Naive thymus-derived CD8-positive, alpha-beta T cell (primary cell): ENCODE results near the gene LRRTM3. TPM values are rescaled to one million over a fixed set of nuclear protein-coding genes. Genes with fewer than 3 reads are reported as not detected.

Source experiments
- ATAC-seq, 2 donors: fragments of 150-1000 bp; cut with Tn5 transposase in 1 of 2; sonication (Bioruptor Pico), chemical (Tn5 transposase) in 1 of 2; 1 replicate in 1 of 2; 2 replicates in 1 of 2; pipeline ENCODE4 v1.10.0; 2021; ENCODE audit warnings: mild to moderate bottlenecking in 2 of 2, moderate library complexity in 2 of 2
- POLR2A ChIA-PET: fragments of 350-600 bp; sonication (Branson Sonifier 250); formaldehyde crosslinking; loops from one replicate; lab custom pipeline; 2021; ENCODE audit warnings: antibody characterized with exemption; lab: Charles Lee
- DNase-seq, 10 donors: peaks; one replicate each; pipeline versions ENCODE4 v3.0.0 to v3.0.0-alpha.2; 2020 to 2022
- H3K27ac Mint-ChIP-seq, 10 donors: one replicate each; pipeline ENCODE4 v1.8.0; 2020 to 2022; ENCODE audit warnings: mild to moderate bottlenecking in 10 of 10, mixed read lengths in 10 of 10, moderate library complexity in 4 of 10, inconsistent platforms in 1 of 10
- H3K27me3 Mint-ChIP-seq, 5 donors: one replicate each; pipeline ENCODE4 v1.8.0; 2021 to 2022; ENCODE audit warnings: mixed read lengths in 5 of 5
- H3K36me3 Mint-ChIP-seq, 3 donors: one replicate each; pipeline ENCODE4 v1.8.0; 2020 to 2022; ENCODE audit warnings: mixed read lengths in 3 of 3, mild to moderate bottlenecking in 2 of 3, inconsistent platforms in 1 of 3
- H3K4me1 Mint-ChIP-seq, 4 donors: one replicate each; pipeline ENCODE4 v1.8.0; 2021 to 2022; ENCODE audit warnings: mixed read lengths in 4 of 4
- H3K4me3 Mint-ChIP-seq, 10 donors: one replicate each; pipeline ENCODE4 v1.8.0; 2020 to 2022; ENCODE audit warnings: mild to moderate bottlenecking in 10 of 10, mixed read lengths in 10 of 10, moderate library complexity in 6 of 10, inconsistent platforms in 1 of 10
- H3K9me3 Mint-ChIP-seq, 9 donors: one replicate each; pipeline ENCODE4 v1.8.0; 2020 to 2022; ENCODE audit warnings: mixed read lengths in 9 of 9, mild to moderate bottlenecking in 3 of 9, inconsistent platforms in 1 of 9, moderate library complexity in 1 of 9
- polyA plus RNA-seq, 3 donors: library from polyadenylated mRNA; unstranded; fragments of 300-500 nt; fragmentation: Illumina TruSeq; gene quantifications; one replicate each; pipeline ENCODE4 v1.2.3, GENCODE V29; 2021
- total RNA-seq, 8 experiments: library from RNA in 2 of 8; stranded (reverse) in 2 of 8; gene quantifications; one replicate each; pipeline ENCODE4 v1.2.3 and lab custom pipeline; 2021 to 2026

Gene LRRTM3
- total and polyA plus RNA-seq, 5 experiments from 2014 or later: not detected

DNA sequence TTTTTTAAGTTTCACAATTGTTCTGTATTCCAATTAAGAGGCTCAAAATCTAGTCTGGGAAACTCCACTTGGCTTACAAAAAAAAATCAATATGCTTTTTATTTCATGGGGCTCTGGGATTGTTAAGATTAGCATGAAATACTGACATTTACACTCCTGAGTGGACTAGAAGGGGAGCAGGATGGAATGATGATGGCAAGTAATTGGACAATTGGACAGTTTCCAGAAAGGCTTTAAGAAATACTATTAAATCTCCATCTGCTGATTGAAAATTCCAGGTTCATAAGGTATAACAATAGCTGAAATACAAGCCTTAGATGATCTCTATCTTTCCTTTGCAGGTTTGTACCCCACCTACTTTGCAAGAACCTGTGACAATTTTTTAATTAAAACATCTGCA, 184.4 kb downstream of the LRRTM3 start:
- Mint-ChIP-seq H3K36me3 (no peaks in the 10 kb centered on the region), H3K27me3 (no peaks in the 10 kb centered on the region), H3K9me3 (no peaks in the 10 kb centered on the region), H3K4me1 (no peaks in the 10 kb centered on the region), H3K4me3 (no peak overlapping the region), H3K27ac (no peak overlapping the region)
- POLR2A ChIA-PET: no interaction called here
- no peak for DNase-seq
- ATAC-seq: no peak

DNA sequence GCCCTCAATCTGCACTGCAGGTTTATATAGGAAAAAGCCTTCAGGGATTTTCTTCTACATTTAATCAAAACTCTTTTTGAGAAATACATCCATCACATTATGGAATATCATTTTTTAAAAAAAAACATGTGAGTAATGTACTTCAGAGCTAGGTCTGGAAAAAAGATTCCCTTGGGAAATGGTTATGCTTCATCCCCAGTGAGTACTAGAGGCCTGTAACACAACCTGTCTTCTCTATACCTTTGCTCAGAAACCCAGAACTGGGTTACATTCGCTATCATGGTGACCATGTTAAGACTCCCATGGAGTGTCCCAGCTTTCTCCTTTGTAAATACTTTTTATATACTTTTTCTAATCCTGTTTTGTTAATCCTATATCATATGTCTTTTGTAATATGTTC, 186.9 kb downstream of the LRRTM3 start:
- Mint-ChIP-seq H3K4me1 (no peaks in the 10 kb centered on the region), H3K9me3 (no peaks in the 10 kb centered on the region), H3K4me3 (no peak overlapping the region), H3K27me3 (no peaks in the 10 kb centered on the region), H3K27ac (no peak overlapping the region), H3K36me3 (no peaks in the 10 kb centered on the region)
- POLR2A ChIA-PET: no interaction called here
- no peak for DNase-seq
- no peak for ATAC-seq

DNA sequence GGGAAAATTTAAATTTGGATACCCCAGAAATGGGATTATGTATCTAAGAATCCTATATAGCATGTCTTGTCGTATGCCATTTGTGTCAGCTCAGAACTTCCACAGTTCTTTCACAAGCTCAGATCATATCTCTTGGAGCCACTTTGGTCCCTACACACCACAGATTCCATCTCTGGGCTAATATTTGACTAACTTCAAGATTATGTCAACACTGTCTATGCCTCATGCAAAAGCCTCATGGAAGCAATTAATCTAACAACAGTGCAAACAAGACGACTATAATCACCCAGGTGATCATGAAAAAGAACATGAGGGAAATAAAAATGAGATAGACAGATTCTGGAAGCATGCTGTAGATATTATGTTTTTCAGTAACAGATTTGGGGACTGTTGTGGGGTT, 189.1 kb downstream of the LRRTM3 start:
- Mint-ChIP-seq H3K9me3 (no peaks in the 10 kb centered on the region), H3K4me1 (no peaks in the 10 kb centered on the region), H3K36me3 (no peaks in the 10 kb centered on the region), H3K27ac (no peak overlapping the region), H3K27me3 (no peaks in the 10 kb centered on the region), H3K4me3 (no peak overlapping the region)
- DNase-seq (no peak), ATAC-seq (no peak)
- POLR2A ChIA-PET: no interaction called here

DNA sequence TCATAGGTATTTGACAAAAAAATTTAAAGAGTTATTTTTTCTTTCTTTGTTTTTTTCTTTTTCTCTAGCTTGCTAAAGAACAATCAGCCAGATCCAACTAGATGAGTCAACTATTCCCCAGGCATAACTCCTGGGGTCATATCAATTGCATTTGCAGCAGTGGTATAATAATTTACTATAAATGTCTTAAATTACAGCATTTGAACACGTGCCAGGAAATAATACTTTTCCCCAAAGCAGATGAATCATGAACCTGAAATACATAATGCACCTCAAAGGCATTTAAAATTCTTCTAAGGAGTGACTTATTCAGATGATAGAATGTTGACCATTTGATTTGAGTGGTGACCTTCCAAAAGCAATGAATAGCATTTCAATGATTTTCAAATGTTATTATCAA, 190.1 kb downstream of the LRRTM3 start:
- no peak for ATAC-seq
- Mint-ChIP-seq H3K27me3 (no peaks in the 10 kb centered on the region), H3K36me3 (no peaks in the 10 kb centered on the region), H3K4me3 (no peak overlapping the region), H3K4me1 (no peaks in the 10 kb centered on the region), H3K9me3 (no peaks in the 10 kb centered on the region), H3K27ac (no peak overlapping the region)
- DNase-seq: no peak
- POLR2A ChIA-PET: no interaction called here

DNA sequence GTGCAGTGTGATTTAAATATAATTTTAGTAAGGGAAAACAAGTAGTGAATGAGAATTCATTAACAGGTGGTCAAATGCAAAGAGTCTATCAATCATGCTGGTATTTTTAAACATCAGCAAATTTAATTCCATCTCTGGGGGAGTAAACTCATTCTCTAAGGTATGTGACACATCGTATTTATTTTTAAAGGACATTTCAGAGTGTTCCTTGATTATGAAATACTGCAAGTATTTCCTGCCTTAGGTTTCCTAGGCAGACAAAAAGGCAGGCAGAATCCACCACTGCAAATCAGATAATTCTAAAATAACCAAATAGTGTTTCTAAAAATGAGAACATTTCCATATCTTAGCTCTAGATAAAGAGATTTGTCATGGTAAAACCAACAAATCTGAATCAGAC, 193.8 kb downstream of the LRRTM3 start:
- POLR2A ChIA-PET: no interaction called here

DNA sequence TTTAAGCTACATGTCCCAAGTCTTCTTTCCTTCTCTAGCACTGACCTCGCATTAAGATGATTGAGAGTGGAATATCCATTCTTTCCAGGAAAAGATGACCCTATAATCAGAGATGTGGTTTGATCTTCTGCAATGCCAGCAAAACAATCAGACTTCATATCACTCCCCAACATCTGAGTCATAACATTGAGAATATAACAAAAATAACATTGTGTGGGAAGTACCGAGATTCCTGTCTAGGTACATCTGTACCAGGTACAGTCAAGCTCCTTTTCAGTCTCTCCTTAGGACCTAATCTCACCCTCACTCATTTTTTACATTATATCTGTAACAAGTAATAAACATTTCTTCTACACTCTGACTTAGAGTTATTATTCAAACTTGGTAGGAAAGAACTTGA, 201.6 kb downstream of the LRRTM3 start:
- no peaks in the 10 kb centered on the region for H3K4me1 Mint-ChIP-seq
- peaks cover 0 to 4% (median 0%) of the 10 kb centered on the region in 9 donors for H3K9me3 Mint-ChIP-seq
- H3K27me3 Mint-ChIP-seq: no peaks in the 10 kb centered on the region
- POLR2A ChIA-PET: no interaction called here
- ATAC-seq (no peak), DNase-seq (no peak)
- no peak overlapping the region for H3K27ac Mint-ChIP-seq
- H3K36me3 Mint-ChIP-seq: no peaks in the 10 kb centered on the region
- no peak overlapping the region for H3K4me3 Mint-ChIP-seq

More for the DNA sequence above, 193.8 kb downstream of the LRRTM3 start:
- Mint-ChIP-seq H3K9me3 (peaks cover 0 to 2% (median 0%) of the 10 kb centered on the region in 9 donors), H3K27me3 (no peaks in the 10 kb centered on the region), H3K27ac (no peak overlapping the region), H3K36me3 (no peaks in the 10 kb centered on the region), H3K4me1 (no peaks in the 10 kb centered on the region), H3K4me3 (no peak overlapping the region)
- DNase-seq (no peak), ATAC-seq (no peak)

DNA sequence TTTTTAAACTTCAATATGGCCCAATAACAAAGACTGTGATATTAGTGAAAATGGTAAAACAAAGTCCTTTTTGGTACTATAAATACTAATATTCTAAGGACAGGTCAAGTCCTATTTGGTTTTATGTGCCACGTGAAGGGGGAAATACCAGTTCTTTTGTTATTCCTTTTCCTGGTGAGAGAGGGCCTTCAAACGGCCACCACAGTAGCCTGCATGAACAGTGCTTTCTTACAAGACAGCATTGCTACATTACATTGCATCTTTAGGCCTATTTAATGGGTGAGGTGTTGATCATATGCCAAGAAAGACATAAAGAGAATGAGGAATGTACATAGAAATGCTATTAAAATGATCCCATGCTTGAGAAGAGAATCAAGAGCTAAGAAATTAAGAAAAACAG, 214.8 kb downstream of the LRRTM3 start:
- POLR2A ChIA-PET: no interaction called here
- ATAC-seq (no peak), DNase-seq (no peak)
- Mint-ChIP-seq H3K36me3 (no peaks in the 10 kb centered on the region), H3K27me3 (peaks cover 0 to 2% (median 0%) of the 10 kb centered on the region in 5 donors), H3K27ac (no peak overlapping the region), H3K9me3 (peaks cover 0 to 5% (median 0%) of the 10 kb centered on the region in 9 donors), H3K4me1 (no peaks in the 10 kb centered on the region), H3K4me3 (no peak overlapping the region)

DNA sequence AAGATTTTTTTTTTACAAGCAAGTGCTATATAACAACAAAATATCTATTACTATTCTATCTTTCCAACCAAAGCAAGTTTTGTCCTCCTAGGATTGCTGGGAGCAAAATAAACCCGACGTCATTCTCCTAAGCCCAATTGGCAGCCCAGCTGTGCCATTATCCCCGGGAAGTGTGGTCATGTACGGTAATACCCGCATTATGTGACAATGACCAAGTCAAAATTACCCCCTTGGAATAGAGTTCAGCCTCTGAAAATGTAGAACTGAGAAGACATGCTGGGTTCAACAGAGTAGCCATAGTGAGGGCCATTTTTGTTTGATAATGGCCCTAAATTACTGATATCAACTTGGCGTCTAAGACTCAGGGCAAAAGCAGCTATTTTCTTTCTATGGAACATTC, 215.5 kb downstream of the LRRTM3 start:
- DNase-seq: no peak
- H3K36me3 Mint-ChIP-seq: no peaks in the 10 kb centered on the region
- POLR2A ChIA-PET: no interaction called here

DNA sequence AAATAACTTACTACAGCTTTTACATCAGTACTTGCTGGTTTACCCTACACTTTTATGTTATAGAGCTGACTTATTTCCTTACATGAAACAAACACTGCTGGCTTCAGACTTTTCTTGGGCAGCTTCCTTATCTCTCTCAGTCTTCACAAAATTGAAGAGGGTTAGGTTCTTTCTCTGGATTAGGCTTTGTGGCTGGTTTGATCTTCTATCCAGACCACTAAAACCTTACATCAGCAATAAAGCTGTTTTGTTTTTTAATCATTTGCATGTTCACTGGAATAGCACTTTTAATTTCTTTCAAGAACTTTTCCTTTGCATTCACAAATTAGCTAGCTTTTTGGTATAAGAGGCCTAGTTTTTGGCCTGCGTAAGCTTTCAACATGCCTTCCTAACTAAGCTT, 218.7 kb downstream of the LRRTM3 start:
- DNase-seq (no peak), ATAC-seq (no peak)
- Mint-ChIP-seq H3K27ac (no peak overlapping the region), H3K4me3 (no peak overlapping the region), H3K27me3 (peaks cover 0 to 2% (median 0%) of the 10 kb centered on the region in 5 donors), H3K9me3 (peaks cover 0 to 7% (median 0%) of the 10 kb centered on the region in 9 donors), H3K4me1 (no peaks in the 10 kb centered on the region), H3K36me3 (no peaks in the 10 kb centered on the region)
- POLR2A ChIA-PET: no interaction called here

More for the DNA sequence above, 215.5 kb downstream of the LRRTM3 start:
- Mint-ChIP-seq H3K9me3 (peaks cover 0 to 5% (median 0%) of the 10 kb centered on the region in 9 donors), H3K27ac (no peak overlapping the region), H3K27me3 (peaks cover 0 to 2% (median 0%) of the 10 kb centered on the region in 5 donors), H3K4me3 (no peak overlapping the region), H3K4me1 (no peaks in the 10 kb centered on the region)
- no peak for ATAC-seq
